ENCODE measurements around the gene SCFD2.
"Not testable (repeated sequence)": the region's sequence is repeated elsewhere in the genome, so short reads cannot be mapped to it uniquely, and the experiment has no call there.

The SCFD2 gene

DNA sequence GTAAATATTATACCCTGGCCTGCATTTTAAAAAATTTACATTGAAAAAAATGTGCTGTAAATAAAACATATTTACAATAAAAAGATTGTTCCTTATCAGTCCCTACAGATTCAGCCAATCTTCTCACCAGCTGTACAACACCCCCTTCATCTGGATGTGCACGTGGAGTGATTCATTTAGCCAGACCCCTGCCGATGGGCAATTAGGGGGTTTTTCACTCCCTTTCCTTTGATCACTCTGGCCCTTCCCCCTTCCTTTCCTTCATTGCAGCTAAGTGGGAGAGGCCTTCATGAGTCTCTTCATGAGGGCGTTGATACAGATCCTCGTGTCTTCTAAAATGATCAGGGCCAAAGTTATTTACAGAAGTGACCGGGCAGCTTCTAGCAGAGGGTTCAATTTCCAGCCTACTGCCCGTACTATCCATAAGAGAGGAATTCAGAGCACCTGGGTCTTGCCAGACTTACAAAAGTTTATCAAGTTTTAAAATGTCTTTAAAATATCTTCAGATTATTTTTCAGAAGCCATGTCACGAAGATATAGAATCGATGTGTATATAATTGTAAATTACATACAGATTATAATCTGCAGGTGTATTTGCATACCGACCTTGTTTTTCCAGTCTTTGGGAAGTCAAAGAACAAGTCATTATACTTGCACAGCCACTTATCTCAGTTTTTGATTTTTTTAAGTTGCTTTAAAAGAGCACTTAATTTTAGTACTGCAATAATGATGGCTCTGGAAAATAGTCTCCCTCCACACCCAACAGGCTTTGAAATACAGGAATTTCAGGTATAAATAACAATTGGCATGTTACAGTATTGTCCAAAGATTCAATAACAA lies 525.1 kb downstream of the SCFD2 start:
- no peak for DNase-seq

DNA sequence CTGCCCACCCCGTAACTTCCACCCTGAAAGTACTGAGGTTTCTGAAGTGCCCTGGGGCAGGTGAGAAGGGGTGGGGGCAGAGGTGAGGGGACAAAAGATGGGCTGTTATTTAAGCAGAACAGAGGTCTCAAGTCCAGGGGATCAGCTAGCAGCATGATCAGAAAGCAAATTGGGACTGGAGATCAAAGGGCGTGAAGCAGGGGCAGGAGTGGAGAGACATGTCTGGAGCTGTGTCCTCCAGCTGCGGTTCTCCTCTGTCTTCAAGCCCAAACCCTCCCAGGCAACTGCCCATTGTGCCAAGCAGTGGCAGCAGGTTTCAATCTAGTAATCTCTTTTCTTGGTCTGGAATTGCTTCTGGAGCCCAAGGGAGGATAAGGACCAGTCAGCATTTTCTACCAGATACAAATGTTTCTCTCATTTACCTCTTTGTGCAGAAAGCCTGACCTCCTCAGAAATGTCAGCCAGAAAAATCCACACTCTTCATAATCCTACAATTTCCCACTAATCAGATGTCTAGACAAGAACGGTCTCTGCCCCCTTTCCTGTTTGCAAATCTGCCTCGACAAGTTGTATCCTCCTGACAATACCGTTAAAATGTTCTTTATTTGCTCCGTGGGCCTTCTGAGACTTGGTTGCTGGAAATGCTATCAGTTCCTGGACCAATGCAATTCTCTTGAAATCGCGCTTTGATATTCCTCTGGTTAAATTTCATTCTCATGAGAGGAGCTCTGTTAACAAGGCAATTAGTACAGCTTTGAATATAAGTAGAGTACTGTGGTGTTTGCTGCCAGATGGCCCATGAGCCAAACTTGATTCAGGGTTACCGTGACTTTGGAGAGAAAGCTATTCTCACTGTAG lies 526.9 kb downstream of the SCFD2 start:
- no peak for DNase-seq

DNA sequence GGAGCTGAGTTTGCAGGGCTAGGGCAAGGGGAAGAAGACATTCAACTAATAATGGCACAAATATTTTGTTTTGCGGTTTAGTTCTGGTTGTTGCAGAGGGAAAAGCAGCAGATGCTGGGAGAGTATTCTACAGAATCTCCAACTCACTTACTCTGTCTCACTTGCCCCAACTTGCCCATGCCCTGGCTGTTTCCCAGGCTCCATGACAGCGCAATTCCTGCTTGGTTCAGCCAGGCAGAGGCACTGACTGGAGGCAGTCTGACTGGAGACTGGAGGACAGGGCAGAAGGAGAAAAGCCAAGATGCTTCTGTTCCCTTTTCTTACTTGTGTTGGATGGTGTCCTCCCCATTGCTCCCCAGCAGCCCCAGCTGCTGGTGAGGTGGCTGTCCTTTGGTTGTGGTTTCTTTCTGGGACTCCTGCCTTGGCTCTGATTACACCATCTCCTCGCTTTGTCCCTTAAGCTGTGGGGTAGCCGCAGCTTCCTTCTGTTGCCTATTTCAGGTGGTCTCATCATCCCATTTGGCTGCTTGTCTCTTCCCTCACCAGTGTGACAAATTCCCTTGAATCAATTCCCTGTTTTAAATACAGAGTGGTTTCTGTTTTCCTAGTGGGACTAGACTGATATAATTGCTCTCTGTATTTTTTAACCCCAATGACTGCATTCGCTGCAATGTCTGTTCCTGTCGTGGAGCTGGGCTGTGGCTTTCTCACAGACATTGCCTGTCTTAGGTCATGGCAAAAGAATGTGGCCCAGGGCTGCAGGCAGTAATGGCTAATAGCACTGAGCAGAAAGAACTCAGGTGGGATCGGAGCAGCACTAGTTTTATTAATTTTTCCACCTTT lies 527.9 kb downstream of the SCFD2 start:
- no peak for DNase-seq

DNA sequence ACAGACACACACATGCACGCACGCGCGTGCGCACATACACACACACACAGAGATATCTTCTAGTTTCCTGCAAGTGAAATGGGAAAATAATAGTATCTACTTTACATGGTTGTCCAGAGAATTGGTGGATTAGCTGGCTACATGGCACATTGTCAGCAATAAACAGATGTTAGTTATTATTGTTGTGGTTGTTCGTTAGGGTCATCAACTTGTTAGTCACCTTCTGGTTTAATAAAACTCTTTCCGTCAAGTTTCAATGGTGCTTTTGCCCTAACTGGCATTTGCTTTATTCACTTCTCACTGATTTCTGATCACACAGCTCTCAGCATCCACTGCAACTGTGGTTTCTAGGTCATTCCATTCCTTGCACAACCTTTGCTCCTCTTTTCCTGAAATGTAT lies 529.2 kb downstream of the SCFD2 start:
- no peak for DNase-seq

DNA sequence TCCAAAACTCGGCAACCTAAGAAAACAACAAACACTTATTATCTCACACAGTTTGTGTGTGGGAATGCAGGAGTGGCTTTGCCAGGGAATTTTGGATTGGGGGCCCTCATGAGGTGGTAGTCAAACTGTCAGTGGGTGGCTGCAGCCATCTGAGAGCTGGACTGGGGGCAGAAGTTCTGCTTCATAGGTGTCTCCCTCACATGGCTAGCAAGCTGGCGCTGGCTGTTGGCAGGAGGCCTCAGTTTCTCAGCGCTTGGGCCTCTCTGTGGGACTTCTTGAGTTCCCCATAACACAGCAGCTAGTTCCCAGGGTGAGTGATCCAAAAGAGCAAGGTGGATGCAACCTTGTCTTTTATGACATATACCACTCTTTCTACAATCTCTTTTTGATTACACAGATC lies 529.7 kb downstream of the SCFD2 start:
- DNase-seq: no peak

DNA sequence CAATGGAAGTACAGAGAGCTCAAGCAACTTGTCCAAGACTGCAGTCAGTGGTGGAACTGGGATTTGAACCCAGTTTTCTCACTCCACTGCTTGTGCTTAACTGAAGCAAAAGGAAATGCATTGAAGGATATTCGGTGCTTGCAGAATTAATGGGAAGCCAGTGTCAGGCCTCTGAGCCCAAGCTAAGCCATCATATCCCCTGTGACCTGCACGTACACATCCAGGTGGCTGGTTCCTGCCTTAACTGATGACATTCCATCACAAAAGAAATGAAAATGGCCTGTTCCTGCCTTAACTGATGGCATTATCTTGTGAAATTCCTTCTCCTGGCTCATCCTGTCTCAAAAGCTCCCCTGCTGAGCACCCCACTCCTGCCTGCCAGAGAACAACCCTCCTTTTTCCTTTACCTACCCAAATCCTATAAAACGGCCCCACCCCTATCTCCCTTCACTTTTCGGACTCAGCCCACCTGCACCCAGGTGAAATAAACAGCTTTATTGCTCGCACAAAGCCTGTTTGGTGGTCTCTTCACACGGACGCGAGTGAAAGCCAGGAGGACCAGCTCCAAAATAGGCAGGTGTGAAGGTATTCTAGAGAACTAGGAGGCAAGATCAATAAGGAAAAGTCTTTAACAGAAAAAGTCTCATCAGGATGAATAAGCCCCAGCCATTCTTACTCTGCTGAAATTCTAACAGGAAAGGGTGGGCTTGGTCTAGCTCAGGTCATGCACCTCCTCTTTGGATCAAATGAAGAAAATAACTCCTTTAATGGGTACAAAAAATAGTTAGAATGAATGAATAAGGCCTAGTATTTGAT lies 531.0 kb downstream of the SCFD2 start:
- not testable (repeated sequence) for DNase-seq

DNA sequence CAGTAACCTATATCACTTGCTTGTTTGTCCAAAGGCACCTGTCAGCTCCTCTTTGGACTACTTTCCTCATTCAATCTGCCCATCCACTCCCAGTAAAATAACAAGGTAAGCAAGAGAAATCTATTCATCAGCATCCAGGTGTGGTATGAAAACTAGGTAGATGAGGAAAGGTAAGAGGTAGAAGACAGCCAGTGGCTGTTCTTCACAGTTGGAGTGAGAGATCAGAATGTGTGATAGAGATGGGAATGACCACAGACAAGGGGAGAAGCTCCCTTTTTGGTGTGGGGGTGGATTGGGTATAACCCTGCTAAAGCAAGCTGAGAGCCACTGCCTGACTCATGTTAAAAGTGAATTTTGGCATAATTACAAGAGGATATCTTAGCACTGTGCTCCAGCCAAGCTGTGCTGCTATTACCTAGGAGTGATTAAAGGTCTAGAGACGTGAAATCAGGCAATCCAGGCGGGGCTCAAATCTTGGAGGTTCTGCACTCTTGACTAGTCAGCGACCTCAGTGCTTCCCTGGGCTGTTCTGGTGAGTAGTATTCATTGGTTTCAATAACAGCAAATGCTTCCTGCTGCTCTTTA lies 531.8 kb downstream of the SCFD2 start:
- no peak for DNase-seq

DNA sequence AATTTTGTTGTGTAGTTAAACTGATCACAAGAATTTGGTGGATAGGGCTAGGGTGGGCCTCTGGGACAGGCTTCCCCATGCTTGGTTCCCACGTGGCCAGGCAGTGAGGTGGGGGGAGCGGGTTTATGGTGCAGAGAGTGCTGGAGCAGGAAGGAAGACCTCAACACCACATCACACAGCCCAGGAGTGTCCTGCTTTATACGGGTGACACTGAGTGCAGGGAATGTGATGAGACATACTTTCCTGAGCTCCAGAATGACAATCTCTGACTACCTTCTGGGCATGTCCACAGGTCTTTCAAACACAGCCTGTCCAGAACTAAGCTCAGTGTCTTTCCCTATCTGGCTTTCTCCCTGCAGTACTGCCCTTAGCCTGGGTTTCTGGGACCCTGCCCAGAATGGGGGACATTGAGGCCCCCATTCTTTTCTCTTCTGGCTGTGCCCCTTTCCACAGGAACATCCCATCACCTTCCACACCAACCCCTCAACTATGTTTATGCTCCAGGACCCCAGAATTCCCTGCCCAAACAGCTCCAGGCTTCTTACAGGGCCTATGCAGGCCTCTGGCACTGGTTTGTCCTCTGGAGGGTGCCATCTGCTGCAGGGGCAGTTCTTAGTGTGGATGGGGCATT lies 540.3 kb downstream of the SCFD2 start:
- no peak for DNase-seq

DNA sequence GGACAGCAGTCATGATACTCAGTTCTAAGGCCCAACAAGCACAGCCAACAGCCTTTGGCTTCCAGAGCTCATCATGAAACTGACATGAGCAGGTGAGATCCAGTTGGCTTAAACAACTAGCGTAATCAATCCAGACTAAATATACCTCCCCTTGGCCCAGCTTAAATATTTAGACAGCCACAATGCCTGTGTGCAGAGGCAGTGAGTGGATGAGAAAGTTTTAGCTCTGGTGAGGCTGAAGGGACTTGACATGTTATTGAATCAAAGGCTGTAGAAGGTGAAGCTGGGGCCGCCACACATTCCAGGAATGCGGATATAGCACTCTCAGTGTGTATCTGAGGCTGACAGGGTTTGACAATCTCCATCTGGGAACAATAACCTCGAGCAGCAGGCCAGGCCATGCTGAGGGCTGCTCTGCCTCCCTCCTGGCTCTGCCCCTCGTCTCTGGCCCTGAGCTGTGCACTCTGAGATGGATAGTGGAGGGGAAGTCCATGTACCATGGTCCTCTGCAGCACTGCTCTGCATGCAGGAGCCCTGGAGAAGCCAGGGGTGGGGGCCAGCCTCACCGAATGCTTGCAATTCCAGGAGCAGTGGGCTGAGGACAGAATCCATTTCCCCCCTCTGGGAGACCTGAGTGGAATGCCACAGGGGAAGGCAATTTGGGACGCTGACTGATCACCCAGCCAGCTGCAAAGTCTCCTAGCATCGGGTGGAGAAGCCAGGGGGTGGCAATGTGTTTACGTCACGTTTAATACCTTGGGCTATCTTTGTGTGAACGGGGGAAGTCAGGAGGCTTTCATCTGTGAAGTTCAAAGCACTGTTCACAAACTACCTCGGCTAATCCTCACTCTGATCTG lies 541.0 kb downstream of the SCFD2 start:
- no peak for DNase-seq

DNA sequence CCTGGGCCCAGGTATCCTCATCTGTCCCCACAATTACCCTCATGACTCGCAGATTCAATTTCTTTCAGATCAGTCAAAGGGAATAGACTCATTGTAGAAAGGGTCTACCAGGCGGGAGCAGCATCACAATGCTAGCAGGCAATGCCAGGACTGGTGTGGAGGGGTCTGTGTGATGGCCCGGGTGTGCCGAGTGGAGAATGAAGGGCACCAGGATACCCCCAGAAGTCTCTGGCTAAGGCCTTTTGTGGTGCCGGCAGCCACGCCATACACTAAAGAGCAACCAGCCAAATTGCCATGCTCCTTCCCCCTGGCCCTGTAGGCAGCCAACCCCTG lies 541.6 kb downstream of the SCFD2 start:
- no peak for DNase-seq

DNA sequence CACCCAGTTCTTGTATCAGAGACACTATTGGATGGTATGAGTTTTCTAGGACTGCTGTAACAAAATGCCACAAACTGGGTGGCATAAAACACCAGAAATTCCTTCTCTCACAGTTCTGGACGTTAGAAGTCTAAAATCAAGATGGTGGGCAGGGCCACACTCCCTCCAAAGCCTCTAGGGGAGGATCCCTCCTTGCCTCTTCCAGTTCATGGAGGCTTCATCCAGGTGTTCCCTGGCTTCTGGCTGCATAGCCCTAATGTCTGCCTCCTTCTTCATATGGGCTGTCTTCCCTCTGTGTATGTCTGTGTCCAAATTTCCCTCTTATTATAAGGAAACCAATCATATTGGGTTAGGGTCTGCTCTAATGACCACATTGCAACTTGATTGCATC lies 542.2 kb downstream of the SCFD2 start:
- DNase-seq: no peak
